WTC11 (cell line): Measurements from ENCODE around the gene PLA2G12A. TPM values are rescaled to one million over a fixed set of nuclear protein-coding genes. Genes with fewer than 3 reads are reported as not detected.
"Not testable (repeated sequence)": the region's sequence is repeated elsewhere in the genome, so short reads cannot be mapped to it uniquely, and the experiment has no call there.

ENCODE experiments used
- ATAC-seq: fragments of 200-7000 bp; cut with Tn5 transposase; 2 replicates; pipeline ENCODE4 v1.10.0; 2021; ENCODE audit warnings: mild to moderate bottlenecking, moderate library complexity
- CTCF ChIA-PET: fragments of 300-600 bp; sonication (Branson Sonifier 250); formaldehyde crosslinking; loops from one replicate; lab custom pipeline; 2021; ENCODE audit warnings: antibody characterized with exemption; lab: Charles Lee
- POLR2A ChIA-PET: fragments of 350-600 bp; sonication (Branson Sonifier 250); formaldehyde crosslinking; loops from one replicate; lab custom pipeline; 2021; ENCODE audit warnings: antibody characterized with exemption; lab: Charles Lee
- DNase-seq: peaks from one replicate; pipeline ENCODE4 v3.0.0; 2021; ENCODE audit warnings: low spot score
- H3K27ac Mint-ChIP-seq: 2 replicates; pipeline ENCODE4 v1.8.0; 2021; ENCODE audit warnings: mixed read lengths
- H3K27me3 Mint-ChIP-seq: 2 replicates; pipeline ENCODE4 v1.8.0; 2021; ENCODE audit warnings: low read depth, mild to moderate bottlenecking, moderate library complexity, mixed read lengths
- H3K36me3 Mint-ChIP-seq: 2 replicates; pipeline ENCODE4 v1.8.0; 2021; ENCODE audit warnings: mixed read lengths
- H3K4me1 Mint-ChIP-seq: 2 replicates; pipeline ENCODE4 v1.8.0; 2022; ENCODE audit warnings: mixed read lengths
- H3K4me3 Mint-ChIP-seq: 2 replicates; pipeline ENCODE4 v1.8.0; 2021; ENCODE audit warnings: mild to moderate bottlenecking, moderate library complexity, mixed read lengths
- H3K9me3 Mint-ChIP-seq: 2 replicates; pipeline ENCODE4 v1.8.0; 2021; ENCODE audit warnings: mixed read lengths
- CBFB ChIP-seq: sonication (generic); formaldehyde crosslinking; IDR thresholded peaks from 2 replicates; pipeline ENCODE4 v1.8.1; 2022; ENCODE audit warnings: mild to moderate bottlenecking, low read depth, missing genetic modification reagents
- ERG ChIP-seq: fragments of 250-450 bp; sonication (Bioruptor Pico); IDR thresholded peaks from 2 replicates; pipeline ENCODE4 v1.8.0; 2021; ENCODE audit warnings: mild to moderate bottlenecking
- ETV6 ChIP-seq: sonication (generic); formaldehyde crosslinking; IDR thresholded peaks from 2 replicates; pipeline ENCODE4 v1.8.1; 2022; ENCODE audit warnings: mild to moderate bottlenecking, missing genetic modification reagents
- FOXJ3 ChIP-seq: sonication (generic); formaldehyde crosslinking; IDR thresholded peaks from 2 replicates; pipeline ENCODE4 v1.9.0; 2021; ENCODE audit warnings: missing genetic modification reagents, mild to moderate bottlenecking, borderline replicate concordance
- JUN ChIP-seq: sonication (generic); formaldehyde crosslinking; IDR thresholded peaks from 2 replicates; pipeline ENCODE4 v1.8.0; 2023; ENCODE audit warnings: mild to moderate bottlenecking, missing genetic modification reagents
- KAT7 ChIP-seq: sonication (generic); formaldehyde crosslinking; IDR thresholded peaks from 2 replicates; pipeline ENCODE4 v1.8.1; 2023; ENCODE audit warnings: missing genetic modification reagents, mild to moderate bottlenecking, borderline replicate concordance
- MYBL2 ChIP-seq: sonication (generic); formaldehyde crosslinking; IDR thresholded peaks from 2 replicates; pipeline ENCODE4 v1.8.1; 2023; ENCODE audit warnings: mild to moderate bottlenecking, moderate library complexity, missing genetic modification reagents
- NFYB ChIP-seq: sonication (generic); formaldehyde crosslinking; conservative IDR thresholded peaks from 2 replicates; pipeline ENCODE4 v1.8.0; 2022; ENCODE audit warnings: low read depth, missing genetic modification reagents
- NR1H2 ChIP-seq: sonication (generic); formaldehyde crosslinking; IDR thresholded peaks from 2 replicates; pipeline ENCODE4 v1.9.0; 2021; ENCODE audit warnings: mild to moderate bottlenecking, moderate library complexity, missing genetic modification reagents
- NR3C1 ChIP-seq: sonication (generic); formaldehyde crosslinking; conservative IDR thresholded peaks from 2 replicates; pipeline ENCODE4 v1.8.1; 2023; ENCODE audit warnings: low read depth, mild to moderate bottlenecking, missing genetic modification reagents
- RORB ChIP-seq: fragments of 250-450 bp; sonication (Bioruptor Pico); IDR thresholded peaks from 2 replicates; pipeline ENCODE4 v1.9.0; 2021; ENCODE audit warnings: mild to moderate bottlenecking
- SMAD3 ChIP-seq: sonication (generic); formaldehyde crosslinking; IDR thresholded peaks from 2 replicates; pipeline ENCODE4 v1.8.0; 2022; ENCODE audit warnings: missing genetic modification reagents, mild to moderate bottlenecking, borderline replicate concordance
- TEAD1 ChIP-seq: sonication (generic); formaldehyde crosslinking; IDR thresholded peaks from 2 replicates; pipeline ENCODE4 v1.8.0; 2022; ENCODE audit warnings: mild to moderate bottlenecking, missing genetic modification reagents
- ZNF138 ChIP-seq: sonication (generic); formaldehyde crosslinking; conservative IDR thresholded peaks from 2 replicates; pipeline ENCODE4 v1.8.1; 2022; ENCODE audit warnings: mild to moderate bottlenecking, moderate library complexity, missing genetic modification reagents
- ZNF263 ChIP-seq: sonication (generic); formaldehyde crosslinking; IDR thresholded peaks from 2 replicates; pipeline ENCODE4 v1.8.1; 2022; ENCODE audit warnings: low read depth, mild to moderate bottlenecking, moderate library complexity, missing genetic modification reagents
- ZNF512 ChIP-seq: sonication (generic); formaldehyde crosslinking; IDR thresholded peaks from 2 replicates; pipeline ENCODE4 v1.8.1; 2022; ENCODE audit warnings: missing genetic modification reagents, borderline replicate concordance
- ZNF671 ChIP-seq: fragments of 250-450 bp; sonication (Bioruptor Pico); IDR thresholded peaks from 2 replicates; pipeline ENCODE4 v1.8.0; 2021; ENCODE audit warnings: mild to moderate bottlenecking
- total RNA-seq: library from RNA; stranded (reverse); gene quantifications from 3 replicates; pipeline ENCODE4 v1.2.3, GENCODE V29; 2021
- TF ChIP-seq, protein P1 (sequence below): sonication (generic); formaldehyde crosslinking; IDR thresholded peaks from 2 replicates; pipeline ENCODE4 v1.8.1; 2023; ENCODE audit warnings: mild to moderate bottlenecking, missing genetic modification reagents
- TF ChIP-seq, protein P2 (sequence below): sonication (generic); formaldehyde crosslinking; IDR thresholded peaks from 2 replicates; pipeline ENCODE4 v1.8.1; 2022; ENCODE audit warnings: low read depth, missing genetic modification reagents, borderline replicate concordance
- TF ChIP-seq, protein P3 (sequence below): sonication (generic); formaldehyde crosslinking; IDR thresholded peaks from 2 replicates; pipeline ENCODE4 v1.8.1; 2022; ENCODE audit warnings: mild to moderate bottlenecking, missing genetic modification reagents, moderate library complexity, borderline replicate concordance
- TF ChIP-seq, protein P4 (sequence below): sonication (generic); formaldehyde crosslinking; conservative IDR thresholded peaks from 2 replicates; pipeline ENCODE4 v1.8.1; 2022; ENCODE audit warnings: mild to moderate bottlenecking, missing genetic modification reagents
- TF ChIP-seq, protein P5 (sequence below): sonication (generic); formaldehyde crosslinking; IDR thresholded peaks from 2 replicates; pipeline ENCODE4 v1.8.0; 2022; ENCODE audit warnings: mild to moderate bottlenecking, missing genetic modification reagents

The PLA2G12A gene
- total RNA-seq, 1 experiment from 2014 or later = 47.3 TPM

GRCh38 chr4:109684727-109685126, 45.1 kb downstream of the PLA2G12A start:
- Mint-ChIP-seq H3K4me3 (no peak overlapping the region), H3K27me3 (peaks cover 5% of the 10 kb centered on the region), H3K9me3 (peaks cover 15% of the 10 kb centered on the region), H3K4me1 (peaks cover 38% of the 10 kb centered on the region), H3K27ac (no peak overlapping the region), H3K36me3 (peaks cover 25% of the 10 kb centered on the region)
- TF ChIP-seq NR3C1 (CRISPR knock-in tag) = no peak
- no peak for TF ChIP-seq MYBL2
- TF ChIP-seq TEAD1 (CRISPR knock-in tag) = no peak
- no peak for TF ChIP-seq RORB (CRISPR knock-in tag)
- no peak for TF ChIP-seq ERG (CRISPR knock-in tag)
- TF ChIP-seq FOXJ3 = no peak
- TF ChIP-seq JUN (CRISPR knock-in tag) = no peak
- TF ChIP-seq CBFB (CRISPR knock-in tag) = no peak
- no peak for TF ChIP-seq SMAD3
- POLR2A ChIA-PET = no interaction called here
- DNase-seq (no peak), ATAC-seq (no peak)
- CTCF ChIA-PET = no interaction called here

- H3K27me3 Mint-ChIP-seq = peaks cover 8% of the 10 kb centered on the region
- ChIA-PET POLR2A (no interaction called here), CTCF (no interaction called here)
- no peak overlapping the region for H3K4me3 Mint-ChIP-seq
- TF ChIP-seq, protein P1, sequence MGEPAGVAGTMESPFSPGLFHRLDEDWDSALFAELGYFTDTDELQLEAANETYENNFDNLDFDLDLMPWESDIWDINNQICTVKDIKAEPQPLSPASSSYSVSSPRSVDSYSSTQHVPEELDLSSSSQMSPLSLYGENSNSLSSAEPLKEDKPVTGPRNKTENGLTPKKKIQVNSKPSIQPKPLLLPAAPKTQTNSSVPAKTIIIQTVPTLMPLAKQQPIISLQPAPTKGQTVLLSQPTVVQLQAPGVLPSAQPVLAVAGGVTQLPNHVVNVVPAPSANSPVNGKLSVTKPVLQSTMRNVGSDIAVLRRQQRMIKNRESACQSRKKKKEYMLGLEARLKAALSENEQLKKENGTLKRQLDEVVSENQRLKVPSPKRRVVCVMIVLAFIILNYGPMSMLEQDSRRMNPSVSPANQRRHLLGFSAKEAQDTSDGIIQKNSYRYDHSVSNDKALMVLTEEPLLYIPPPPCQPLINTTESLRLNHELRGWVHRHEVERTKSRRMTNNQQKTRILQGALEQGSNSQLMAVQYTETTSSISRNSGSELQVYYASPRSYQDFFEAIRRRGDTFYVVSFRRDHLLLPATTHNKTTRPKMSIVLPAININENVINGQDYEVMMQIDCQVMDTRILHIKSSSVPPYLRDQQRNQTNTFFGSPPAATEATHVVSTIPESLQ (CRISPR knock-in tag) = no peak
- TF ChIP-seq, protein P2, sequence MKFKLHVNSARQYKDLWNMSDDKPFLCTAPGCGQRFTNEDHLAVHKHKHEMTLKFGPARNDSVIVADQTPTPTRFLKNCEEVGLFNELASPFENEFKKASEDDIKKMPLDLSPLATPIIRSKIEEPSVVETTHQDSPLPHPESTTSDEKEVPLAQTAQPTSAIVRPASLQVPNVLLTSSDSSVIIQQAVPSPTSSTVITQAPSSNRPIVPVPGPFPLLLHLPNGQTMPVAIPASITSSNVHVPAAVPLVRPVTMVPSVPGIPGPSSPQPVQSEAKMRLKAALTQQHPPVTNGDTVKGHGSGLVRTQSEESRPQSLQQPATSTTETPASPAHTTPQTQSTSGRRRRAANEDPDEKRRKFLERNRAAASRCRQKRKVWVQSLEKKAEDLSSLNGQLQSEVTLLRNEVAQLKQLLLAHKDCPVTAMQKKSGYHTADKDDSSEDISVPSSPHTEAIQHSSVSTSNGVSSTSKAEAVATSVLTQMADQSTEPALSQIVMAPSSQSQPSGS = no peak
- peaks cover 38% of the 10 kb centered on the region for H3K4me1 Mint-ChIP-seq
- peaks cover 27% of the 10 kb centered on the region for H3K36me3 Mint-ChIP-seq
- peaks cover 21% of the 10 kb centered on the region for H3K9me3 Mint-ChIP-seq
- DNase-seq (no peak), ATAC-seq (no peak)
- no peak overlapping the region for H3K27ac Mint-ChIP-seq
Observed at GRCh38 chr4:109683621-109684253, 46.1 kb downstream of the PLA2G12A start.

- ATAC-seq (peak; percentile 74), DNase-seq (no peak)
- H3K36me3 Mint-ChIP-seq = peaks cover 27% of the 10 kb centered on the region
- H3K27me3 Mint-ChIP-seq = peaks cover 8% of the 10 kb centered on the region
- no peak overlapping the region for H3K27ac Mint-ChIP-seq
- ChIA-PET CTCF (no interaction called here), POLR2A (no interaction called here)
- H3K9me3 Mint-ChIP-seq = peaks cover 21% of the 10 kb centered on the region
- peaks cover 38% of the 10 kb centered on the region for H3K4me1 Mint-ChIP-seq
- TF ChIP-seq, protein P3, sequence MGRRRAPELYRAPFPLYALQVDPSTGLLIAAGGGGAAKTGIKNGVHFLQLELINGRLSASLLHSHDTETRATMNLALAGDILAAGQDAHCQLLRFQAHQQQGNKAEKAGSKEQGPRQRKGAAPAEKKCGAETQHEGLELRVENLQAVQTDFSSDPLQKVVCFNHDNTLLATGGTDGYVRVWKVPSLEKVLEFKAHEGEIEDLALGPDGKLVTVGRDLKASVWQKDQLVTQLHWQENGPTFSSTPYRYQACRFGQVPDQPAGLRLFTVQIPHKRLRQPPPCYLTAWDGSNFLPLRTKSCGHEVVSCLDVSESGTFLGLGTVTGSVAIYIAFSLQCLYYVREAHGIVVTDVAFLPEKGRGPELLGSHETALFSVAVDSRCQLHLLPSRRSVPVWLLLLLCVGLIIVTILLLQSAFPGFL = no peak
- TF ChIP-seq ZNF512 (CRISPR knock-in tag) (no peak), SMAD3 (no peak), KAT7 (CRISPR knock-in tag) (no peak), CBFB (CRISPR knock-in tag) (no peak), ZNF263 (no peak), ZNF671 (CRISPR knock-in tag) (no peak), ZNF138 (no peak), NFYB (no peak), NR1H2 (CRISPR knock-in tag) (no peak), NR3C1 (CRISPR knock-in tag) (no peak), ETV6 (CRISPR knock-in tag) (no peak), TEAD1 (CRISPR knock-in tag) (no peak)
- TF ChIP-seq, protein P4, sequence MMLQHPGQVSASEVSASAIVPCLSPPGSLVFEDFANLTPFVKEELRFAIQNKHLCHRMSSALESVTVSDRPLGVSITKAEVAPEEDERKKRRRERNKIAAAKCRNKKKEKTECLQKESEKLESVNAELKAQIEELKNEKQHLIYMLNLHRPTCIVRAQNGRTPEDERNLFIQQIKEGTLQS (CRISPR knock-in tag) = no peak
- TF ChIP-seq, protein P5, sequence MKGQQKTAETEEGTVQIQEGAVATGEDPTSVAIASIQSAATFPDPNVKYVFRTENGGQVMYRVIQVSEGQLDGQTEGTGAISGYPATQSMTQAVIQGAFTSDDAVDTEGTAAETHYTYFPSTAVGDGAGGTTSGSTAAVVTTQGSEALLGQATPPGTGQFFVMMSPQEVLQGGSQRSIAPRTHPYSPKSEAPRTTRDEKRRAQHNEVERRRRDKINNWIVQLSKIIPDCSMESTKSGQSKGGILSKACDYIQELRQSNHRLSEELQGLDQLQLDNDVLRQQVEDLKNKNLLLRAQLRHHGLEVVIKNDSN (CRISPR knock-in tag) = no peak
- no peak overlapping the region for H3K4me3 Mint-ChIP-seq
Observed at GRCh38 chr4:109682875-109683274, 47.0 kb downstream of the PLA2G12A start.

GRCh38 chr4:109678925-109679324, 50.9 kb downstream of the PLA2G12A start:
- H3K27me3 Mint-ChIP-seq, ATAC-seq, POLR2A ChIA-PET, CTCF ChIA-PET, H3K27ac Mint-ChIP-seq, H3K4me3 Mint-ChIP-seq, DNase-seq: not testable (repeated sequence)
- peaks cover 38% of the 10 kb centered on the region for H3K9me3 Mint-ChIP-seq
- H3K36me3 Mint-ChIP-seq = peaks cover 39% of the 10 kb centered on the region
- peaks cover 30% of the 10 kb centered on the region for H3K4me1 Mint-ChIP-seq
